Mammary epithelial cell (primary cell): Measurements from ENCODE around the gene FCRLB.

Source experiments
- CTCF ChIP-seq, 2 donors: IDR thresholded peaks in 1 of 2; conservative IDR thresholded peaks in 1 of 2; 2 replicates each; pipeline ENCODE4 v1.5.1; 2011 to 2012; ENCODE audit warnings: inconsistent platforms in 2 of 2, low read length in 2 of 2, mild to moderate bottlenecking in 2 of 2, control low read depth in 1 of 2, low read depth in 1 of 2; ENCODE audit not compliant: insufficient read depth in 1 of 2; ENCODE audit errors: extremely low read depth in 1 of 2
- EZH2 ChIP-seq: IDR thresholded peaks from 2 replicates; pipeline ENCODE4 v1.6.1; 2012; ENCODE audit warnings: low read length, inconsistent platforms, borderline replicate concordance

- TF ChIP-seq CTCF (conservative IDR thresholded peaks at IDR 0.05 in 1 of 2, IDR thresholded peaks at IDR 0.05 in 1 of 2; ENCODE audit: extremely low read depth in 1 of 2, insufficient read depth in 1 of 2, low read depth in 1 of 2, low read length in 2 of 2) (no peak), EZH2 (no peak)
Observed at GRCh38 chr1:161727256-161727924, 6.0 kb downstream of the FCRLB start.
